GM19467 (cell line): Measurements from ENCODE around the gene OR10K2.
"Not testable (repeated sequence)": the region's sequence is repeated elsewhere in the genome, so short reads cannot be mapped to it uniquely, and the experiment has no call there.

ENCODE experiments used
- ATAC-seq: cut with Tn5 transposase; IDR thresholded peaks from one replicate; pipeline ENCODE4 v1.9.1; 2021; ENCODE audit warnings: mild to moderate bottlenecking, moderate library complexity; ENCODE audit not compliant: unreplicated experiment

The OR10K2 gene

DNA sequence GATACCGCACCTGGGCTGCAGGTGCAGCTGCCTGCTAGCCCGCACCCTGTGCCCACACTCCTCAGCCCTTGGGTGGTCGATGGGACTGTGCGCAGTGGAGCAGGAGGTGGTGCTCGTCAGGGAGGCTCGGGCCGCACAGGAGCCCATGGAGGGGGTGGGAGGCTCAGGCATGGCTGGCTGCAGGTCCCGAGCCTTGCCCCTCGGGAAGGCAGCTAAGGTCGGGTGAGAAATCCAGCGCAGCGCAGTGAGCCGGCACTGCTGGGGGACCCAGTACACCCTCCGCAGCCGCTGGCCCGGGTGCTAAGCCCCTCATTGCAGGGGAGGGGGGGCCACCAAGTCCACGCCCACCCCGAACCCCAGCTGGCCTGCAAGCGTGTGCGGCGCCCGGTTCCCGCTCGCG is 51.9 kb downstream of the OR10K2 start:
- not testable (repeated sequence) for ATAC-seq

DNA sequence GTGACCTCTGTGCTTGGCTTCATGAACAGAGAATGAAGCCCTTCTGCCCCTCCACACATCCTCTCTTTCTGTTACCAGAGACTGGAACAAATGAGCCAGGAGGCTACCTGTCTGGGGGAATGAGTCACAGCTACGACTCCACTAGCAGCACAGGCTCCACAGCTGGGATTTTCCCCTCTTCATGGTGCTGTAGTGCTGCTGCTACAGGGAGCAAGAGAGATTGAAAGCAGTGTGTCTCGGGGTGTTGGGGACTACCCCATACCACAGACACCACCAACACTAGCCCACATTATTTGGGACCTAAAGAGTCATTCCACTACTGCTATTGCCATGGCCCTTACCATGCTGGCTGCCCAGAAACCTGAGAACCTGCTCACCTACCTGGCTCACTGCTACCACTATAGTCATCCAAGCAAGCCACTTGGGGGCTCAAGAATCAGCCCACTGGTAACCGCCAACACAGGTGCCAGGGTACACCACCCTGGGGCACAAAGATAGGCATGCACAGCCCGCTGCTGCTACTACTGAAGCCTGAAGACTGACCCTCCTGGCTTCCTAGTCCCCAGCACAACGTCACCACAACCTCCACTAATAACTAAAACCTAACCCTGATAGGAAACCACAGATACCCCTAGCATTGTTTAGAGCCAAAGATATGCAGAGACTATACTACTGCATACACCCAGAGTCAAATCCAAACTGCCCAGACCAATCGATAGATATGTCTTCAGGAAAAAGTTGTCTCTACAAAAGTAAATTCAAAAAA is 54.7 kb downstream of the OR10K2 start:
- peak; percentile 80 for ATAC-seq
